K562 (cell line): Measurements from ENCODE around the gene LMX1B. TPM values are rescaled to one million over a fixed set of nuclear protein-coding genes. Genes with fewer than 3 reads are reported as not detected.

Source experiments
- ATAC-seq: fragments of 200-7000 bp; cut with Tn5 transposase; 3 replicates; pipeline ENCODE4 v1.9.1; 2020; ENCODE audit warnings: moderate library complexity
- BruUV-seq: library from RNA; stranded (reverse); fragments of 400-500 nt; replicated peaks from 2 replicates; lab custom pipeline; 2021; lab: Mats Ljungman, UMichigan
- CTCF ChIA-PET: fragments of 300-600 bp; formaldehyde crosslinking; extraction: SDS; loops from one replicate; lab custom pipeline; 2021; ENCODE audit warnings: low intra/inter-chr PET ratio; lab: Yijun Ruan, JAX
- POLR2A ChIA-PET: fragments of 300-600, 350-650 bp; sonication (Branson Sonifier 250); formaldehyde crosslinking; extraction: SDS; loops from one replicate; lab custom pipeline; 2021; ENCODE audit warnings: antibody characterized with exemption, inconsistent platforms; lab: Yijun Ruan, JAX
- DNase-seq, 4 experiments: peaks; one replicate each; pipeline versions ENCODE4 v3.0.0 to v3.0.0-alpha.2; 2011 to 2018; ENCODE audit warnings: low spot score in 3 of 4, mixed read lengths in 3 of 4; ENCODE audit errors: extremely low read depth in 1 of 4
- FAIRE-seq: peaks from 2 replicates; lab custom pipeline; 2011; peaks lifted over from hg19 to GRCh38; lab: Jason Lieb, UNC
- H2AFZ ChIP-seq: 2 replicates; pipeline ENCODE4 v1.6.0; 2011; ENCODE audit warnings: low read depth, low read length, control low read depth, inconsistent platforms
- H3K27ac ChIP-seq: fragments of 200-600 bp; 3 replicates; pipeline ENCODE4 v1.8.0; 2011; ENCODE audit warnings: low read depth, mild to moderate bottlenecking, control low read depth, inconsistent platforms, low read length, moderate library complexity, mixed read lengths; ENCODE audit errors: extremely low read depth
- H3K27me3 ChIP-seq, 2 experiments: fragments of 300-600 bp in 1 of 2; 2 replicates in 1 of 2; 3 replicates in 1 of 2; pipeline versions ENCODE4 v1.6.0 to v1.8.0; 2011; ENCODE audit warnings: inconsistent platforms in 2 of 2, low read length in 2 of 2, mild to moderate bottlenecking in 1 of 2, mixed read lengths in 1 of 2, moderate library complexity in 1 of 2; ENCODE audit not compliant: control insufficient read depth in 2 of 2, insufficient read depth in 2 of 2
- H3K36me3 ChIP-seq: fragments of 300-600 bp; 3 replicates; pipeline ENCODE4 v1.8.0; 2011; ENCODE audit warnings: mild to moderate bottlenecking, low read length, inconsistent platforms; ENCODE audit not compliant: control insufficient read depth, insufficient read depth
- H3K4me1 ChIP-seq, 2 experiments: fragments of 200-600 bp in 1 of 2; replicated peaks in 1 of 2; 2 replicates in 1 of 2; 3 replicates in 1 of 2; pipeline versions ENCODE4 v1.5.1 to v1.8.0; 2011; ENCODE audit warnings: inconsistent platforms in 2 of 2, low read length in 2 of 2, mild to moderate bottlenecking in 1 of 2, mixed read lengths in 1 of 2, moderate library complexity in 1 of 2; ENCODE audit not compliant: control insufficient read depth in 2 of 2, insufficient read depth in 2 of 2
- H3K4me2 ChIP-seq: 2 replicates; pipeline ENCODE4 v1.6.1; 2011; ENCODE audit warnings: low read length, control low read depth, inconsistent platforms, mixed read lengths; ENCODE audit not compliant: insufficient read depth
- H3K4me3 ChIP-seq: fragments of 200-600 bp; sonication (generic), shearing (Covaris generic); 2 replicates; pipeline ENCODE4 v1.5.1; 2016; ENCODE audit warnings: control low read depth, inconsistent platforms
- H3K79me2 ChIP-seq: fragments of 200-600 bp; 3 replicates; pipeline ENCODE4 v1.8.0; 2011; ENCODE audit warnings: low read length, inconsistent platforms; ENCODE audit not compliant: control insufficient read depth, insufficient read depth
- H3K9ac ChIP-seq, 2 experiments: 2 replicates each; pipeline versions ENCODE4 v1.6.0 to v1.6.1; 2011; ENCODE audit warnings: low read depth in 2 of 2, low read length in 2 of 2, control low read depth in 1 of 2, inconsistent platforms in 1 of 2, mild to moderate bottlenecking in 1 of 2, mixed read lengths in 1 of 2; ENCODE audit not compliant: insufficient read depth in 1 of 2
- H3K9me1 ChIP-seq: one replicate; pipeline ENCODE4 v1.6.0; 2011; ENCODE audit warnings: inconsistent platforms, mild to moderate bottlenecking, low read length, moderate library complexity; ENCODE audit not compliant: control insufficient read depth, insufficient read depth
- H3K9me3 ChIP-seq: replicated peaks from 2 replicates; pipeline ENCODE4 v1.5.1; 2011; ENCODE audit warnings: low read depth, low read length, inconsistent platforms; ENCODE audit not compliant: control insufficient read depth, insufficient read depth
- H4K20me1 ChIP-seq: replicated peaks from 2 replicates; pipeline ENCODE4 v1.6.1; 2011; ENCODE audit warnings: low read length, inconsistent platforms, mixed read lengths; ENCODE audit not compliant: control insufficient read depth, insufficient read depth
- ATF4 ChIP-seq: fragments of 450-650 bp; formaldehyde crosslinking; IDR thresholded peaks from 2 replicates; pipeline ENCODE4 v1.4.0; 2022; ENCODE audit warnings: mild to moderate bottlenecking, moderate library complexity
- E2F3 ChIP-seq: fragments of 250-450 bp; sonication (Bioruptor Pico); IDR thresholded peaks from 2 replicates; pipeline ENCODE4 v1.4.0; 2020; ENCODE audit warnings: mild to moderate bottlenecking
- PML ChIP-seq: IDR thresholded peaks from 2 replicates; pipeline ENCODE4 v1.6.1; 2012; ENCODE audit warnings: low read length, inconsistent platforms
- TCF7 ChIP-seq: sonication (generic); IDR thresholded peaks from 2 replicates; pipeline ENCODE4 v1.6.1; 2016; ENCODE audit warnings: antibody characterized with exemption, borderline replicate concordance
- ZNF311 ChIP-seq: fragments of 250-450 bp; sonication (Bioruptor Pico); IDR thresholded peaks from 2 replicates; pipeline ENCODE4 v1.4.0; 2020; ENCODE audit warnings: mild to moderate bottlenecking, moderate library complexity
- WGBS: fragments of 100-300 bp; shearing (Covaris generic); methylation state at CpG from one replicate; pipeline ENCODE4 v1.1.6; 2016; ENCODE audit warnings: low coverage, mixed read lengths; ENCODE audit not compliant: insufficient coverage; ENCODE audit errors: missing lambda C conversion rate; 5-methylcytosine and 5-hydroxymethylcytosine counted together
- in situ Hi-C: fragments of 300-500 bp; cut with MboI; formaldehyde crosslinking; loops from 4 replicates; pipeline ENCODE4 v1.15.0; 2018; ENCODE audit warnings: inconsistent platforms, mixed read lengths
- intact Hi-C: fragments of 100-400 bp; cut with micrococcal nuclease; formaldehyde crosslinking; loops from 2 replicates; pipeline ENCODE4 v1.14.2; 2022
- polyA plus RNA-seq, 8 experiments: library from polyadenylated mRNA; depleted of rRNA in 4 of 8; stranded (reverse) in 5 of 8; unstranded in 3 of 8; fragments of >200 nt; fragmentation: Nextera tagmentation in 2 of 8; fragmentation: Illumina TruSeq in 1 of 8; extraction: Ambion mirVana in 2 of 8; extraction: Trizol in 1 of 8; gene quantifications; 2 replicates each; pipeline versions ENCODE4 v1.2.1 to v1.2.3, GENCODE V29; 2011 to 2014; ENCODE audit warnings: inconsistent platforms in 1 of 8, missing spikeins in 1 of 8
- total RNA-seq, 7 experiments: library from RNA; depleted of rRNA in 6 of 7; stranded (reverse); fragments of >200 nt in 6 of 7; fragmentation: Illumina TruSeq in 2 of 7; extraction: Trizol in 2 of 7; gene quantifications; 2 replicates each; pipeline versions ENCODE4 v1.2.1 to v1.2.3, GENCODE V29; 2011 to 2021; ENCODE audit warnings: low replicate concordance in 1 of 7
- TF ChIP-seq, protein P1 (sequence below): fragments of 250-450 bp; sonication (Bioruptor Pico); IDR thresholded peaks from 2 replicates; pipeline ENCODE4 v1.8.0; 2022; ENCODE audit warnings: moderate library complexity, mild to moderate bottlenecking, inconsistent platforms
- TF ChIP-seq, protein P2 (sequence below): sonication (generic); formaldehyde crosslinking; IDR thresholded peaks from 2 replicates; pipeline ENCODE4 v1.8.1; 2023; ENCODE audit warnings: mild to moderate bottlenecking, missing genetic modification reagents

The LMX1B gene
- total and polyA plus RNA-seq, 9 of the 15 experiments (the other 6 are each of a cell fraction or from before 2014, with no cell fraction given): not detected

GRCh38 chr9:126618190-126618584 lies 4.5 kb downstream of the LMX1B start:
- no peak for ATAC-seq
- POLR2A ChIA-PET: no interaction called here
- Histone ChIP-seq H3K79me2 (no peaks in the 10 kb centered on the region), H3K36me3 (no peaks in the 10 kb centered on the region), H3K27ac (no peak overlapping the region), H3K9me3 (no peaks in the 10 kb centered on the region), H3K4me3 (no peak overlapping the region), H4K20me1 (no peaks in the 10 kb centered on the region), H3K4me1 (peaks cover 0 to 10% of the 10 kb centered on the region in 2 experiments; a peak in 1 of 5 replicates), H3K4me2 (no peak overlapping the region), H3K9ac (no peak overlapping the region), H3K27me3 (peaks cover 27 to 72% of the 10 kb centered on the region in 2 experiments; a peak in 4 of 5 replicates), H2AFZ (no peak overlapping the region), H3K9me1 (no peaks in the 10 kb centered on the region)
- intact Hi-C loops (no loop called here), in situ Hi-C loops (no loop called here)
- BruUV-seq: no TSS peak
- TF ChIP-seq E2F3 (CRISPR knock-in tag) (no peak), ZNF311 (CRISPR knock-in tag) (no peak), TCF7 (no peak), PML (no peak), ATF4 (CRISPR knock-in tag) (no peak)
- TF ChIP-seq, protein P1, sequence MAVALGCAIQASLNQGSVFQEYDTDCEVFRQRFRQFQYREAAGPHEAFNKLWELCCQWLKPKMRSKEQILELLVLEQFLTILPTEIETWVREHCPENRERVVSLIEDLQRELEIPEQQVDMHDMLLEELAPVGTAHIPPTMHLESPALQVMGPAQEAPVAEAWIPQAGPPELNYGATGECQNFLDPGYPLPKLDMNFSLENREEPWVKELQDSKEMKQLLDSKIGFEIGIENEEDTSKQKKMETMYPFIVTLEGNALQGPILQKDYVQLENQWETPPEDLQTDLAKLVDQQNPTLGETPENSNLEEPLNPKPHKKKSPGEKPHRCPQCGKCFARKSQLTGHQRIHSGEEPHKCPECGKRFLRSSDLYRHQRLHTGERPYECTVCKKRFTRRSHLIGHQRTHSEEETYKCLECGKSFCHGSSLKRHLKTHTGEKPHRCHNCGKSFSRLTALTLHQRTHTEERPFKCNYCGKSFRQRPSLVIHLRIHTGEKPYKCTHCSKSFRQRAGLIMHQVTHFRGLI (CRISPR knock-in tag): no peak
- TF ChIP-seq, protein P2, sequence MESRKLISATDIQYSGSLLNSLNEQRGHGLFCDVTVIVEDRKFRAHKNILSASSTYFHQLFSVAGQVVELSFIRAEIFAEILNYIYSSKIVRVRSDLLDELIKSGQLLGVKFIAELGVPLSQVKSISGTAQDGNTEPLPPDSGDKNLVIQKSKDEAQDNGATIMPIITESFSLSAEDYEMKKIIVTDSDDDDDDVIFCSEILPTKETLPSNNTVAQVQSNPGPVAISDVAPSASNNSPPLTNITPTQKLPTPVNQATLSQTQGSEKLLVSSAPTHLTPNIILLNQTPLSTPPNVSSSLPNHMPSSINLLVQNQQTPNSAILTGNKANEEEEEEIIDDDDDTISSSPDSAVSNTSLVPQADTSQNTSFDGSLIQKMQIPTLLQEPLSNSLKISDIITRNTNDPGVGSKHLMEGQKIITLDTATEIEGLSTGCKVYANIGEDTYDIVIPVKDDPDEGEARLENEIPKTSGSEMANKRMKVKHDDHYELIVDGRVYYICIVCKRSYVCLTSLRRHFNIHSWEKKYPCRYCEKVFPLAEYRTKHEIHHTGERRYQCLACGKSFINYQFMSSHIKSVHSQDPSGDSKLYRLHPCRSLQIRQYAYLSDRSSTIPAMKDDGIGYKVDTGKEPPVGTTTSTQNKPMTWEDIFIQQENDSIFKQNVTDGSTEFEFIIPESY (CRISPR knock-in tag): no peak
- CTCF ChIA-PET: interaction anchor here (0.6 kb wide), 1 partner anchor 622 kb away, joined by 3 read pairs; no protein-coding TSS in a partner anchor
- DNase-seq: no peak
- FAIRE-seq: no peak
- WGBS: 2% methylated on average over 11 of the region's 11 CpGs
